ENCODE results near the gene TOR2A. TPM values are rescaled to one million over a fixed set of nuclear protein-coding genes. Genes with fewer than 3 reads are reported as not detected.

Gene TOR2A
- total and polyA plus RNA-seq, 9 of the 15 experiments (the other 6 are each of a cell fraction or from before 2014, with no cell fraction given), result 0.80 to 25.9 (median 11.1) TPM

- TF ChIP-seq CTCFL (IDR thresholded peaks at IDR 0.05; ENCODE audit: borderline replicate concordance, insufficient read depth, low read depth, low read length, poor library complexity, severe bottlenecking) (no peak), PKNOX1 (IDR thresholded peaks at IDR 0.05) (peak; percentile 89), ESRRA (IDR thresholded peaks at IDR 0.05; ENCODE audit: borderline replicate concordance, low read depth) (peak; percentile 56), ZBTB7A (IDR thresholded peaks at IDR 0.05; ENCODE audit: borderline replicate concordance, control insufficient read depth, low read depth, low read length) (0 out of 2 replicates have a peak, but pooled peaks have one; percentile 5), ZNF511 (CRISPR knock-in tag; IDR thresholded peaks at IDR 0.05) (peak; percentile 49), CREM (IDR thresholded peaks at IDR 0.05; ENCODE audit: low read depth) (peak; percentile 98), SP2 (IDR thresholded peaks at IDR 0.05; ENCODE audit: extremely low read depth, low read depth, low read length, poor library complexity, severe bottlenecking) (peak; percentile 53), E2F8 (IDR thresholded peaks at IDR 0.05; ENCODE audit: low read depth, partially characterized antibody) (peak; percentile 93), ZNF3 (CRISPR knock-in tag; IDR thresholded peaks at IDR 0.05) (no peak), HCFC1 (IDR thresholded peaks at IDR 0.05; ENCODE audit: low read depth, low read length) (peak; percentile 93), ELF1 (tag; IDR thresholded peaks at IDR 0.05) (peak; percentile 99)
Measured at GRCh38 chr9:127715470-127716337, 19.4 kb downstream of the TOR2A start, which contains the start of the genes PTRH1 and TTC16 (continued).
